Astrocyte (in vitro differentiated cells and primary cell): ENCODE measurements around the gene OR2T34.

Experiments used
- CTCF ChIP-seq: IDR thresholded peaks from 2 replicates; pipeline ENCODE4 v1.5.1; 2011; ENCODE audit warnings: low read depth, mild to moderate bottlenecking, inconsistent platforms, low read length, moderate library complexity; ENCODE audit not compliant: insufficient read depth
- EZH2 ChIP-seq: IDR thresholded peaks from 2 replicates; pipeline ENCODE4 v1.6.1; 2012; ENCODE audit warnings: mild to moderate bottlenecking, low read length, inconsistent platforms; ENCODE audit not compliant: insufficient read depth

- TF ChIP-seq CTCF (no peak), EZH2 (no peak)
These were observed 35.7 kb upstream of the OR2T34 start for GRCh38 chr1:248610301-248610700.
